HEK293 (cell line): Measurements from ENCODE around the gene PHF23.

ENCODE experiments used
- CTCF ChIA-PET: fragments of 350-600 bp; formaldehyde crosslinking; extraction: SDS; loops from one replicate; lab custom pipeline; 2021; ENCODE audit warnings: antibody characterized with exemption; lab: Yijun Ruan, JAX
- POLR2A ChIA-PET: fragments of 300-600 bp; formaldehyde crosslinking; extraction: SDS; loops from one replicate; lab custom pipeline; 2020; ENCODE audit warnings: antibody characterized with exemption, inconsistent platforms; lab: Yijun Ruan, JAX
- H3K27ac ChIP-seq: fragments of 200-500 bp; sonication (Bioruptor generic); 2 replicates; pipeline ENCODE4 v1.5.1; 2014; ENCODE audit warnings: low read depth, low read length, control low read depth, inconsistent platforms; ENCODE audit errors: extremely low read depth
- H3K36me3 ChIP-seq, 2 experiments: fragments of 200-500 bp in 1 of 2; sonication (Bioruptor generic) in 1 of 2; 1 replicate in 1 of 2; 2 replicates in 1 of 2; pipeline ENCODE4 v1.5.1; 2014 to 2017; ENCODE audit warnings: inconsistent platforms in 2 of 2, low read length in 2 of 2; ENCODE audit not compliant: control insufficient read depth in 2 of 2, insufficient read depth in 1 of 2
- H3K4me1 ChIP-seq: fragments of 200-500 bp; sonication (Bioruptor generic); 2 replicates; pipeline ENCODE4 v1.5.1; 2014; ENCODE audit warnings: mild to moderate bottlenecking, low read length, inconsistent platforms; ENCODE audit not compliant: control insufficient read depth, insufficient read depth
- H3K4me3 ChIP-seq: 2 replicates; pipeline ENCODE4 v1.5.1; 2011; ENCODE audit warnings: low read depth, mild to moderate bottlenecking, control low read depth, low read length, moderate library complexity
- H3K9me3 ChIP-seq: fragments of 200-500 bp; sonication (Bioruptor generic); 2 replicates; pipeline ENCODE4 v1.5.1; 2014; ENCODE audit warnings: low read depth, low read length, inconsistent platforms; ENCODE audit not compliant: control insufficient read depth, insufficient read depth
- KLF1 ChIP-seq: fragments of 450-650 bp; formaldehyde crosslinking; IDR thresholded peaks from 2 replicates; pipeline ENCODE4 v1.5.1; 2016; ENCODE audit warnings: missing biosample characterization, missing genetic modification characterization
- KLF8 ChIP-seq: fragments of 450-650 bp; formaldehyde crosslinking; IDR thresholded peaks from 2 replicates; pipeline ENCODE4 v1.5.1; 2016; ENCODE audit warnings: missing biosample characterization, missing genetic modification characterization
- MYNN ChIP-seq: fragments of 450-650 bp; formaldehyde crosslinking; IDR thresholded peaks from 2 replicates; pipeline ENCODE4 v1.5.1; 2016; ENCODE audit warnings: missing biosample characterization, missing genetic modification characterization, borderline replicate concordance
- OSR2 ChIP-seq: fragments of 450-650 bp; formaldehyde crosslinking; IDR thresholded peaks from 2 replicates; pipeline ENCODE4 v1.5.1; 2016; ENCODE audit warnings: missing biosample characterization, missing genetic modification characterization
- SCRT2 ChIP-seq: fragments of 450-650 bp; formaldehyde crosslinking; IDR thresholded peaks from 2 replicates; pipeline ENCODE4 v1.5.1; 2016; ENCODE audit warnings: missing biosample characterization, missing genetic modification characterization
- ZBTB1 ChIP-seq: fragments of 450-650 bp; formaldehyde crosslinking; IDR thresholded peaks from 2 replicates; pipeline ENCODE4 v1.5.1; 2016; ENCODE audit warnings: missing biosample characterization, missing genetic modification characterization
- ZFHX2 ChIP-seq: fragments of 450-650 bp; formaldehyde crosslinking; conservative IDR thresholded peaks from 2 replicates; pipeline ENCODE4 v1.5.1; 2016; ENCODE audit warnings: missing biosample characterization, missing genetic modification characterization
- ZNF510 ChIP-seq: fragments of 450-650 bp; formaldehyde crosslinking; IDR thresholded peaks from 2 replicates; pipeline ENCODE4 v1.5.1; 2018; ENCODE audit warnings: mild to moderate bottlenecking, missing genetic modification characterization, missing biosample characterization; ENCODE audit not compliant: insufficient replicate concordance
- ZNF514 ChIP-seq: fragments of 450-650 bp; formaldehyde crosslinking; IDR thresholded peaks from 2 replicates; pipeline ENCODE4 v1.5.1; 2016; ENCODE audit warnings: missing biosample characterization, missing genetic modification characterization
- ZNF529 ChIP-seq: fragments of 450-650 bp; formaldehyde crosslinking; IDR thresholded peaks from 2 replicates; pipeline ENCODE4 v1.5.1; 2017; ENCODE audit warnings: missing genetic modification characterization, missing biosample characterization; ENCODE audit not compliant: insufficient replicate concordance
- ZNF561 ChIP-seq: fragments of 450-650 bp; IDR thresholded peaks from 2 replicates; pipeline ENCODE4 v1.5.1; 2018; ENCODE audit warnings: missing biosample characterization, missing genetic modification characterization, borderline replicate concordance
- ZNF610 ChIP-seq: fragments of 450-650 bp; formaldehyde crosslinking; IDR thresholded peaks from 2 replicates; pipeline ENCODE4 v1.5.1; 2016; ENCODE audit warnings: missing biosample characterization, missing genetic modification characterization, borderline replicate concordance
- ZNF670 ChIP-seq: fragments of 450-650 bp; formaldehyde crosslinking; IDR thresholded peaks from 2 replicates; pipeline ENCODE4 v1.5.1; 2016; ENCODE audit warnings: missing biosample characterization, missing genetic modification characterization, low read depth
- ZNF791 ChIP-seq: fragments of 450-650 bp; formaldehyde crosslinking; IDR thresholded peaks from 2 replicates; pipeline ENCODE4 v1.5.1; 2016; ENCODE audit warnings: missing biosample characterization, missing genetic modification characterization
- TF ChIP-seq, protein P1 (sequence below): fragments of 450-650 bp; IDR thresholded peaks from 2 replicates; pipeline ENCODE4 v1.5.1; 2018; ENCODE audit warnings: missing biosample characterization, mild to moderate bottlenecking, missing genetic modification characterization
- TF ChIP-seq, protein P2 (sequence below): fragments of 450-650 bp; formaldehyde crosslinking; IDR thresholded peaks from 2 replicates; pipeline ENCODE4 v1.5.1; 2016; ENCODE audit warnings: missing biosample characterization, missing genetic modification characterization, borderline replicate concordance
- TF ChIP-seq, protein P3 (sequence below): fragments of 450-650 bp; formaldehyde crosslinking; IDR thresholded peaks from 2 replicates; pipeline ENCODE4 v1.5.1; 2016; ENCODE audit warnings: missing biosample characterization, missing genetic modification characterization
- TF ChIP-seq, protein P4 (sequence below): fragments of 450-650 bp; formaldehyde crosslinking; IDR thresholded peaks from 2 replicates; pipeline ENCODE4 v1.5.1; 2016; ENCODE audit warnings: missing biosample characterization, missing genetic modification characterization
- TF ChIP-seq, protein P5 (sequence below): fragments of 450-650 bp; formaldehyde crosslinking; IDR thresholded peaks from 2 replicates; pipeline ENCODE4 v1.5.1; 2017; ENCODE audit warnings: missing biosample characterization, missing genetic modification characterization
- TF ChIP-seq, protein P6 (sequence below): fragments of 450-650 bp; formaldehyde crosslinking; IDR thresholded peaks from 2 replicates; pipeline ENCODE4 v1.5.1; 2016; ENCODE audit warnings: missing biosample characterization, missing genetic modification characterization

Gene PHF23

DNA sequence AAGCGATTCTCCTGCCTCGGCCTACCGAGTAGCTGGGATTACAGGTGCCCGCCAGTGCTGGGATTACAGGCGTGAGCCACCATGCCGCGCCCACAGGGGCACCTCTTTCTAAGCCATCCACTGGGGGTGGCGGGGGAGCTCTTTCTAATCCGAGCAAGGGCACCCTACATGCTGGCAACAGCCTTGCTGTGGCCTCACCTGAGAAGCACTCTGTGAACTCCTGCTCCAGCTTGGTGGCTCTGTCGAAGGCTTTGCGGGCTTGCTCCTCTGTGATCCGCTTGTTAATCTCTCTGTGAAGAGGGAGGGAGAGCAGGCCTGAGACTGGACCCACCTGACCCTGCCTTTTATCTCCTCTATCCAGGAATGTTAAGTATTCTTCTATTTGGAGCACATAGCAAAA is 48.2 kb downstream of the PHF23 start:
- POLR2A ChIA-PET = interaction anchor here (0.9 to 1.4 kb wide), 3 partner anchors 13 to 213 kb away, joined by 3 read pairs; partner anchors contain the start of gene TMEM256
- Histone ChIP-seq H3K36me3 (peaks cover 0 to 46% of the 10 kb centered on the region in 2 experiments; a peak in 2 of 3 replicates), H3K4me3 (no peak overlapping the region), H3K4me1 (no peaks in the 10 kb centered on the region), H3K27ac (no peak overlapping the region), H3K9me3 (no peaks in the 10 kb centered on the region)
- CTCF ChIA-PET = interaction anchor here (0.6 to 1.0 kb wide), 3 partner anchors 13 to 1941 kb away, joined by 3 read pairs; no protein-coding TSS in a partner anchor
- no peak for TF ChIP-seq KLF8
- no peak for TF ChIP-seq ZNF561
- TF ChIP-seq, protein P1, sequence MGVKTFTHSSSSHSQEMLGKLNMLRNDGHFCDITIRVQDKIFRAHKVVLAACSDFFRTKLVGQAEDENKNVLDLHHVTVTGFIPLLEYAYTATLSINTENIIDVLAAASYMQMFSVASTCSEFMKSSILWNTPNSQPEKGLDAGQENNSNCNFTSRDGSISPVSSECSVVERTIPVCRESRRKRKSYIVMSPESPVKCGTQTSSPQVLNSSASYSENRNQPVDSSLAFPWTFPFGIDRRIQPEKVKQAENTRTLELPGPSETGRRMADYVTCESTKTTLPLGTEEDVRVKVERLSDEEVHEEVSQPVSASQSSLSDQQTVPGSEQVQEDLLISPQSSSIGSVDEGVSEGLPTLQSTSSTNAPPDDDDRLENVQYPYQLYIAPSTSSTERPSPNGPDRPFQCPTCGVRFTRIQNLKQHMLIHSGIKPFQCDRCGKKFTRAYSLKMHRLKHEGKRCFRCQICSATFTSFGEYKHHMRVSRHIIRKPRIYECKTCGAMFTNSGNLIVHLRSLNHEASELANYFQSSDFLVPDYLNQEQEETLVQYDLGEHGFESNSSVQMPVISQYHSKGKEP = no peak
- TF ChIP-seq ZNF791 (tag by site-specific recombination) = no peak
- no peak for TF ChIP-seq ZNF510 (tag by site-specific recombination)
- TF ChIP-seq, protein P2, sequence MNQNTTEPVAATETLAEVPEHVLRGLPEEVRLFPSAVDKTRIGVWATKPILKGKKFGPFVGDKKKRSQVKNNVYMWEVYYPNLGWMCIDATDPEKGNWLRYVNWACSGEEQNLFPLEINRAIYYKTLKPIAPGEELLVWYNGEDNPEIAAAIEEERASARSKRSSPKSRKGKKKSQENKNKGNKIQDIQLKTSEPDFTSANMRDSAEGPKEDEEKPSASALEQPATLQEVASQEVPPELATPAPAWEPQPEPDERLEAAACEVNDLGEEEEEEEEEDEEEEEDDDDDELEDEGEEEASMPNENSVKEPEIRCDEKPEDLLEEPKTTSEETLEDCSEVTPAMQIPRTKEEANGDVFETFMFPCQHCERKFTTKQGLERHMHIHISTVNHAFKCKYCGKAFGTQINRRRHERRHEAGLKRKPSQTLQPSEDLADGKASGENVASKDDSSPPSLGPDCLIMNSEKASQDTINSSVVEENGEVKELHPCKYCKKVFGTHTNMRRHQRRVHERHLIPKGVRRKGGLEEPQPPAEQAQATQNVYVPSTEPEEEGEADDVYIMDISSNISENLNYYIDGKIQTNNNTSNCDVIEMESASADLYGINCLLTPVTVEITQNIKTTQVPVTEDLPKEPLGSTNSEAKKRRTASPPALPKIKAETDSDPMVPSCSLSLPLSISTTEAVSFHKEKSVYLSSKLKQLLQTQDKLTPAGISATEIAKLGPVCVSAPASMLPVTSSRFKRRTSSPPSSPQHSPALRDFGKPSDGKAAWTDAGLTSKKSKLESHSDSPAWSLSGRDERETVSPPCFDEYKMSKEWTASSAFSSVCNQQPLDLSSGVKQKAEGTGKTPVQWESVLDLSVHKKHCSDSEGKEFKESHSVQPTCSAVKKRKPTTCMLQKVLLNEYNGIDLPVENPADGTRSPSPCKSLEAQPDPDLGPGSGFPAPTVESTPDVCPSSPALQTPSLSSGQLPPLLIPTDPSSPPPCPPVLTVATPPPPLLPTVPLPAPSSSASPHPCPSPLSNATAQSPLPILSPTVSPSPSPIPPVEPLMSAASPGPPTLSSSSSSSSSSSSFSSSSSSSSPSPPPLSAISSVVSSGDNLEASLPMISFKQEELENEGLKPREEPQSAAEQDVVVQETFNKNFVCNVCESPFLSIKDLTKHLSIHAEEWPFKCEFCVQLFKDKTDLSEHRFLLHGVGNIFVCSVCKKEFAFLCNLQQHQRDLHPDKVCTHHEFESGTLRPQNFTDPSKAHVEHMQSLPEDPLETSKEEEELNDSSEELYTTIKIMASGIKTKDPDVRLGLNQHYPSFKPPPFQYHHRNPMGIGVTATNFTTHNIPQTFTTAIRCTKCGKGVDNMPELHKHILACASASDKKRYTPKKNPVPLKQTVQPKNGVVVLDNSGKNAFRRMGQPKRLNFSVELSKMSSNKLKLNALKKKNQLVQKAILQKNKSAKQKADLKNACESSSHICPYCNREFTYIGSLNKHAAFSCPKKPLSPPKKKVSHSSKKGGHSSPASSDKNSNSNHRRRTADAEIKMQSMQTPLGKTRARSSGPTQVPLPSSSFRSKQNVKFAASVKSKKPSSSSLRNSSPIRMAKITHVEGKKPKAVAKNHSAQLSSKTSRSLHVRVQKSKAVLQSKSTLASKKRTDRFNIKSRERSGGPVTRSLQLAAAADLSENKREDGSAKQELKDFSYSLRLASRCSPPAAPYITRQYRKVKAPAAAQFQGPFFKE (tag by site-specific recombination) = no peak
- TF ChIP-seq ZBTB1 (tag by site-specific recombination) = no peak

DNA sequence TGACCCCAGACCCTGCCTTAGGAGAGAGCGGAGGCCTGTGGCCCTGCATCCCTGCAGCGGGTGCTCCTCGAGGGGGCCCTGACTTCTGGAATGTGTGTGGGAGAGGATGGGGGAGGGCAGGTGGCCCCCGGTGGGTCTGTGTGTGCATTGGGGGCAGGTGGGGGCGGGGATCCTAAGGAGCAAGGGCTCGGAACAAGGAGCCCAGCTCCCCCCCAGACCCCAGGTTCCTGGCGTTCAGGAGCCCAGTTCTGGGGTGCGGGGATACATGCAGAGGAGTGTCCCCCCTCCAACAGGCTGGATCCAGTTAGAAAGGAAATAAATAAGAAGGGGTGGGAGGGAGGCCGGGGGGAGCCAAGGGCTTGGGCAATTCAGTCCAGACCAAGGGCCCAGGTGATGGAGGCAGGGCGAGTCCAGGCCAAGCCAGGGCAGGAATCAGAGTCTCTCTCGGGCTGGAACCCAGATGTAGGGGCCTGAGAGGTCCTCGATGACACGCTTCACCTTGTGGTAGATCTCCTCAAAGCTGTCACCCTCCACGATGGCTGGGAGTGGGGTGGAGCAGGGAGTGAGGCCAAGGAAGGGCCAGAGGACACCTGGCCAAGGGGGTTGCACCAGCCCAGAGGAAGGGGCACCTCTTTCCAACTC is 48.9 kb downstream of the PHF23 start:
- Histone ChIP-seq H3K9me3 (no peaks in the 10 kb centered on the region), H3K4me3 (no peak overlapping the region), H3K36me3 (peaks cover 0 to 39% of the 10 kb centered on the region in 2 experiments; a peak in 2 of 3 replicates), H3K4me1 (no peaks in the 10 kb centered on the region), H3K27ac (no peak overlapping the region)
- ChIA-PET CTCF (interaction anchor here (0.5 to 1.0 kb wide), 2 partner anchors 12 to 33 kb away, joined by 3 read pairs; no protein-coding TSS in a partner anchor), POLR2A (interaction anchor here (0.6 to 1.4 kb wide), 4 partner anchors 123 to 232 kb away, joined by 3 to 4 read pairs (median 3); partner anchors contain the start of gene TMEM256)
- TF ChIP-seq OSR2 (tag by site-specific recombination) (no peak), KLF1 (tag by site-specific recombination) (no peak), SCRT2 (no peak), ZFHX2 (tag by site-specific recombination) (no peak), ZNF670 (tag by site-specific recombination) (no peak), ZNF514 (tag by site-specific recombination) (no peak), ZNF529 (tag by site-specific recombination) (no peak), MYNN (tag by site-specific recombination) (no peak), ZNF610 (no peak)
- TF ChIP-seq, protein P3, sequence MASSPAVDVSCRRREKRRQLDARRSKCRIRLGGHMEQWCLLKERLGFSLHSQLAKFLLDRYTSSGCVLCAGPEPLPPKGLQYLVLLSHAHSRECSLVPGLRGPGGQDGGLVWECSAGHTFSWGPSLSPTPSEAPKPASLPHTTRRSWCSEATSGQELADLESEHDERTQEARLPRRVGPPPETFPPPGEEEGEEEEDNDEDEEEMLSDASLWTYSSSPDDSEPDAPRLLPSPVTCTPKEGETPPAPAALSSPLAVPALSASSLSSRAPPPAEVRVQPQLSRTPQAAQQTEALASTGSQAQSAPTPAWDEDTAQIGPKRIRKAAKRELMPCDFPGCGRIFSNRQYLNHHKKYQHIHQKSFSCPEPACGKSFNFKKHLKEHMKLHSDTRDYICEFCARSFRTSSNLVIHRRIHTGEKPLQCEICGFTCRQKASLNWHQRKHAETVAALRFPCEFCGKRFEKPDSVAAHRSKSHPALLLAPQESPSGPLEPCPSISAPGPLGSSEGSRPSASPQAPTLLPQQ = no peak
- TF ChIP-seq, protein P4, sequence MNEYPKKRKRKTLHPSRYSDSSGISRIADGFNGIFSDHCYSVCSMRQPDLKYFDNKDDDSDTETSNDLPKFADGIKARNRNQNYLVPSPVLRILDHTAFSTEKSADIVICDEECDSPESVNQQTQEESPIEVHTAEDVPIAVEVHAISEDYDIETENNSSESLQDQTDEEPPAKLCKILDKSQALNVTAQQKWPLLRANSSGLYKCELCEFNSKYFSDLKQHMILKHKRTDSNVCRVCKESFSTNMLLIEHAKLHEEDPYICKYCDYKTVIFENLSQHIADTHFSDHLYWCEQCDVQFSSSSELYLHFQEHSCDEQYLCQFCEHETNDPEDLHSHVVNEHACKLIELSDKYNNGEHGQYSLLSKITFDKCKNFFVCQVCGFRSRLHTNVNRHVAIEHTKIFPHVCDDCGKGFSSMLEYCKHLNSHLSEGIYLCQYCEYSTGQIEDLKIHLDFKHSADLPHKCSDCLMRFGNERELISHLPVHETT = no peak
- TF ChIP-seq, protein P5, sequence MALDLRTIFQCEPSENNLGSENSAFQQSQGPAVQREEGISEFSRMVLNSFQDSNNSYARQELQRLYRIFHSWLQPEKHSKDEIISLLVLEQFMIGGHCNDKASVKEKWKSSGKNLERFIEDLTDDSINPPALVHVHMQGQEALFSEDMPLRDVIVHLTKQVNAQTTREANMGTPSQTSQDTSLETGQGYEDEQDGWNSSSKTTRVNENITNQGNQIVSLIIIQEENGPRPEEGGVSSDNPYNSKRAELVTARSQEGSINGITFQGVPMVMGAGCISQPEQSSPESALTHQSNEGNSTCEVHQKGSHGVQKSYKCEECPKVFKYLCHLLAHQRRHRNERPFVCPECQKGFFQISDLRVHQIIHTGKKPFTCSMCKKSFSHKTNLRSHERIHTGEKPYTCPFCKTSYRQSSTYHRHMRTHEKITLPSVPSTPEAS (tag by site-specific recombination) = no peak
- TF ChIP-seq, protein P6, sequence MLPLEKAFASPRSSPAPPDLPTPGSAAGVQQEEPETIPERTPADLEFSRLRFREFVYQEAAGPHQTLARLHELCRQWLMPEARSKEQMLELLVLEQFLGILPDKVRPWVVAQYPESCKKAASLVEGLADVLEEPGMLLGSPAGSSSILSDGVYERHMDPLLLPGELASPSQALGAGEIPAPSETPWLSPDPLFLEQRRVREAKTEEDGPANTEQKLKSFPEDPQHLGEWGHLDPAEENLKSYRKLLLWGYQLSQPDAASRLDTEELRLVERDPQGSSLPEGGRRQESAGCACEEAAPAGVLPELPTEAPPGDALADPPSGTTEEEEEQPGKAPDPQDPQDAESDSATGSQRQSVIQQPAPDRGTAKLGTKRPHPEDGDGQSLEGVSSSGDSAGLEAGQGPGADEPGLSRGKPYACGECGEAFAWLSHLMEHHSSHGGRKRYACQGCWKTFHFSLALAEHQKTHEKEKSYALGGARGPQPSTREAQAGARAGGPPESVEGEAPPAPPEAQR = no peak
- TF ChIP-seq, all 188 proteins: peak for 0
